Gastrocnemius medialis (tissue), 4 donors: ENCODE data around the gene DGKE.

Source experiments
- POLR2A ChIP-seq, 2 donors: fragments of 450-650 bp; IDR thresholded peaks; one replicate each; pipeline ENCODE4 v1.6.1; 2017; ENCODE audit warnings: antibody characterized with exemption in 2 of 2, mild to moderate bottlenecking in 2 of 2, moderate library complexity in 2 of 2
- TF ChIP-seq, protein P1 (sequence below), 5 experiments: fragments of 450-650 bp in 3 of 5; fragments of 200-600 bp in 2 of 5; sonication (generic) in 2 of 5; IDR thresholded peaks in 4 of 5; conservative IDR thresholded peaks in 1 of 5; 1 replicate in 4 of 5; 2 replicates in 1 of 5; pipeline ENCODE4 v1.5.1; 2016 to 2019; ENCODE audit warnings: antibody characterized with exemption in 5 of 5, mild to moderate bottlenecking in 3 of 5, moderate library complexity in 3 of 5

DNA sequence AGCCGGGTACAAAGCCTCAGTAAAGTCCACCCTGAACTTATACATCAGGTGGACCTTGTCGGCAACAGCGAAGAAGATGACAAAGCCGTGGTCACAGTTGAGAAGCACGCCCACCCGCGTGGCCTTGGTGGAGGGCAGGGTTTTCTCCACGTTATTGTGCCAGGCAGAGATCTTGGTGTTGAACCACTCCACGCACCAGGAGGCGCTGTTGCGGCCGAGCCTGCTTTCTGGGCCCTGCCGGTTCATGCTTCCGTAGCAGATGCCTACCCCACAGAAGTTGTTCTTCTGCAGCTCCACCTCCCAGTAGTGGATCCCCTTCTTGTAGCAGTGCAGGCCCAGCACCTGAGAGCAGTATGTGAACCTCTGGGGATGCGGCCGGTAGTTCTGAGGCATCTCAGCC is 57.8 kb downstream of the DGKE start:
- TF ChIP-seq, protein P1, sequence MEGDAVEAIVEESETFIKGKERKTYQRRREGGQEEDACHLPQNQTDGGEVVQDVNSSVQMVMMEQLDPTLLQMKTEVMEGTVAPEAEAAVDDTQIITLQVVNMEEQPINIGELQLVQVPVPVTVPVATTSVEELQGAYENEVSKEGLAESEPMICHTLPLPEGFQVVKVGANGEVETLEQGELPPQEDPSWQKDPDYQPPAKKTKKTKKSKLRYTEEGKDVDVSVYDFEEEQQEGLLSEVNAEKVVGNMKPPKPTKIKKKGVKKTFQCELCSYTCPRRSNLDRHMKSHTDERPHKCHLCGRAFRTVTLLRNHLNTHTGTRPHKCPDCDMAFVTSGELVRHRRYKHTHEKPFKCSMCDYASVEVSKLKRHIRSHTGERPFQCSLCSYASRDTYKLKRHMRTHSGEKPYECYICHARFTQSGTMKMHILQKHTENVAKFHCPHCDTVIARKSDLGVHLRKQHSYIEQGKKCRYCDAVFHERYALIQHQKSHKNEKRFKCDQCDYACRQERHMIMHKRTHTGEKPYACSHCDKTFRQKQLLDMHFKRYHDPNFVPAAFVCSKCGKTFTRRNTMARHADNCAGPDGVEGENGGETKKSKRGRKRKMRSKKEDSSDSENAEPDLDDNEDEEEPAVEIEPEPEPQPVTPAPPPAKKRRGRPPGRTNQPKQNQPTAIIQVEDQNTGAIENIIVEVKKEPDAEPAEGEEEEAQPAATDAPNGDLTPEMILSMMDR (IDR thresholded peaks at IDR 0.05 in 4 of 5, conservative IDR thresholded peaks at IDR 0.05 in 1 of 5): peak in 4 of 5 experiments; percentile 14 to 50 (median 40)
- TF ChIP-seq POLR2A (IDR thresholded peaks at IDR 0.05): no peak
